Neural cell (in vitro differentiated cells): Measurements from ENCODE around the gene RAB40C.

Experiments used
- EP300 ChIP-seq: fragments of 450-650 bp; conservative IDR thresholded peaks from 2 replicates; pipeline ENCODE4 v1.6.1; 2014; ENCODE audit warnings: antibody characterized with exemption, mild to moderate bottlenecking, moderate library complexity; ENCODE audit not compliant: poor library complexity, severe bottlenecking
- EZH2 ChIP-seq: fragments of 200-600, 300-800 bp; shearing (Covaris generic), sonication (generic); IDR thresholded peaks from 2 replicates; pipeline ENCODE4 v1.6.1; 2014; ENCODE audit warnings: antibody characterized with exemption, low read length, borderline replicate concordance, mild to moderate bottlenecking; ENCODE audit not compliant: insufficient read depth, poor library complexity, severe bottlenecking
- POLR2AphosphoS5 ChIP-seq: IDR thresholded peaks from 2 replicates; pipeline ENCODE4 v1.6.1; 2012
- RAD21 ChIP-seq: fragments of 450-650 bp; conservative IDR thresholded peaks from 2 replicates; pipeline ENCODE4 v1.6.1; 2014; ENCODE audit warnings: antibody characterized with exemption, mild to moderate bottlenecking, moderate library complexity
- TF ChIP-seq, protein P1 (sequence below): fragments of 450-650 bp; IDR thresholded peaks from 2 replicates; pipeline ENCODE4 v1.5.1; 2014; ENCODE audit warnings: antibody characterized with exemption, mild to moderate bottlenecking, moderate library complexity; ENCODE audit not compliant: poor library complexity, severe bottlenecking
- TF ChIP-seq, protein P2 (sequence below): IDR thresholded peaks from 2 replicates; pipeline ENCODE4 v1.6.1; 2012; ENCODE audit warnings: borderline replicate concordance

DNA sequence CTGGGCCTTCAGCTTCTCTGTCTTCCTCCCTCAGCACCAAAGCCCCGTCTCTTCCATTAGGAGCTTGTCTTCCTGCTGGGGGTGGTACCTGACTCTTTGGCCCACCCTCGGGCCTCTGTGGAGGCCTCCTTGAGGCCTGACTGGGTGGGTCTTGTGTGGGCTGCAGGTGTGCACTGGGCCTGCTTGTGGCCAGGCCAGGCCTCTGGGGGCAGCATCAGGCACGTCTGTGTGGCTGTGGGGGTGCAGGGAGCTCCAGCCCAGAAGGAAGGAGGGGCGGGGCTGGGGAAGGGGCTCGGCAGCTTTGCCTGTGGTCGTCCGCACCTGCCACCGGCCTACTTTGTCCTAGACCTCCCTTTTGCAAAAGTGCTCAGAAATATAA is 13.1 kb upstream of the RAB40C start:
- TF ChIP-seq, protein P1, sequence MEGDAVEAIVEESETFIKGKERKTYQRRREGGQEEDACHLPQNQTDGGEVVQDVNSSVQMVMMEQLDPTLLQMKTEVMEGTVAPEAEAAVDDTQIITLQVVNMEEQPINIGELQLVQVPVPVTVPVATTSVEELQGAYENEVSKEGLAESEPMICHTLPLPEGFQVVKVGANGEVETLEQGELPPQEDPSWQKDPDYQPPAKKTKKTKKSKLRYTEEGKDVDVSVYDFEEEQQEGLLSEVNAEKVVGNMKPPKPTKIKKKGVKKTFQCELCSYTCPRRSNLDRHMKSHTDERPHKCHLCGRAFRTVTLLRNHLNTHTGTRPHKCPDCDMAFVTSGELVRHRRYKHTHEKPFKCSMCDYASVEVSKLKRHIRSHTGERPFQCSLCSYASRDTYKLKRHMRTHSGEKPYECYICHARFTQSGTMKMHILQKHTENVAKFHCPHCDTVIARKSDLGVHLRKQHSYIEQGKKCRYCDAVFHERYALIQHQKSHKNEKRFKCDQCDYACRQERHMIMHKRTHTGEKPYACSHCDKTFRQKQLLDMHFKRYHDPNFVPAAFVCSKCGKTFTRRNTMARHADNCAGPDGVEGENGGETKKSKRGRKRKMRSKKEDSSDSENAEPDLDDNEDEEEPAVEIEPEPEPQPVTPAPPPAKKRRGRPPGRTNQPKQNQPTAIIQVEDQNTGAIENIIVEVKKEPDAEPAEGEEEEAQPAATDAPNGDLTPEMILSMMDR = no peak
- TF ChIP-seq EP300 (no peak), POLR2AphosphoS5 (no peak), RAD21 (no peak), EZH2 (no peak)
- TF ChIP-seq, protein P2, sequence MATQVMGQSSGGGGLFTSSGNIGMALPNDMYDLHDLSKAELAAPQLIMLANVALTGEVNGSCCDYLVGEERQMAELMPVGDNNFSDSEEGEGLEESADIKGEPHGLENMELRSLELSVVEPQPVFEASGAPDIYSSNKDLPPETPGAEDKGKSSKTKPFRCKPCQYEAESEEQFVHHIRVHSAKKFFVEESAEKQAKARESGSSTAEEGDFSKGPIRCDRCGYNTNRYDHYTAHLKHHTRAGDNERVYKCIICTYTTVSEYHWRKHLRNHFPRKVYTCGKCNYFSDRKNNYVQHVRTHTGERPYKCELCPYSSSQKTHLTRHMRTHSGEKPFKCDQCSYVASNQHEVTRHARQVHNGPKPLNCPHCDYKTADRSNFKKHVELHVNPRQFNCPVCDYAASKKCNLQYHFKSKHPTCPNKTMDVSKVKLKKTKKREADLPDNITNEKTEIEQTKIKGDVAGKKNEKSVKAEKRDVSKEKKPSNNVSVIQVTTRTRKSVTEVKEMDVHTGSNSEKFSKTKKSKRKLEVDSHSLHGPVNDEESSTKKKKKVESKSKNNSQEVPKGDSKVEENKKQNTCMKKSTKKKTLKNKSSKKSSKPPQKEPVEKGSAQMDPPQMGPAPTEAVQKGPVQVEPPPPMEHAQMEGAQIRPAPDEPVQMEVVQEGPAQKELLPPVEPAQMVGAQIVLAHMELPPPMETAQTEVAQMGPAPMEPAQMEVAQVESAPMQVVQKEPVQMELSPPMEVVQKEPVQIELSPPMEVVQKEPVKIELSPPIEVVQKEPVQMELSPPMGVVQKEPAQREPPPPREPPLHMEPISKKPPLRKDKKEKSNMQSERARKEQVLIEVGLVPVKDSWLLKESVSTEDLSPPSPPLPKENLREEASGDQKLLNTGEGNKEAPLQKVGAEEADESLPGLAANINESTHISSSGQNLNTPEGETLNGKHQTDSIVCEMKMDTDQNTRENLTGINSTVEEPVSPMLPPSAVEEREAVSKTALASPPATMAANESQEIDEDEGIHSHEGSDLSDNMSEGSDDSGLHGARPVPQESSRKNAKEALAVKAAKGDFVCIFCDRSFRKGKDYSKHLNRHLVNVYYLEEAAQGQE = no peak
